Inflammatory macrophage (primary cell): Measurements from ENCODE around the gene KIFAP3.
"Not testable (repeated sequence)": the region's sequence is repeated elsewhere in the genome, so short reads cannot be mapped to it uniquely, and the experiment has no call there.

ENCODE experiments used
- DNase-seq, 2 donors: peaks; one replicate each; pipeline ENCODE4 v3.0.0-alpha.2; 2020 to 2022

The KIFAP3 gene

DNA sequence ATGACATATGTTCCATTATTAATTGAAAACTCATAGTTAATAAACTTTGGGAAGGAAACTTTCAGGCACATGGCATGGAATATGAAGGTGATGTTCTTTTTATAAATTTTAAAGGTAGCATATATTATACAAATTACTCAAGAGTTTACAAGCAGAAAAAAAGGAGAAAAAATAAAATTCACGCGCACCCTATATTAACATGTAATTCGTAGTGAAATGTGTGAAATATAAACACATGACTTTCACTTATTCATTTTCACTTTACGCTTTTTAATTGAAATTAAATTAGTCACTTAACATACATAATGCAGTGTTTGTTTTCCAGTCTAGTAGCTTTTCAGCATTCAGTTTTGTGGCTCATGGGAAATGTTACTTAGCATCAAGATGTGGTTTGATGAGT is 153.4 kb downstream of the KIFAP3 start:
- DNase-seq: no peak

DNA sequence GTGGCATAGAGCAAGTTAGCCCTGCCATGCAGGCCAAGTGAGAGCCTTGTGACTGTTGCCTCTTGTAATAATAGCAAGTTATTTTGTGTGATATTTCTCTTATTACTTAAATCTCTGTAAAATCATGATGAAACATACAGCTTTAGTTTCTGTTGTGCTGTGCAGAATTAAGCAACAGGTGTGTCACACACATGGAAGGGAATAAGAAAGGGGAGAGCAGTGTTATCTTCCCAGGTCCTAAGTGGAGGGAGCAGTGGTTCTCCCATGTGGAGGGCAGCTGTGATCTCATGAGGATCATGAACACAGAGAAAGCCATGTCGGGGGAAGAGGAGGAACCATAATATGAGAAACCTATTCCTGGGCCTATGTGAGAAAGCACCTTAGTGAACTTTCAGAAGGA is 155.6 kb downstream of the KIFAP3 start:
- DNase-seq: no peak

DNA sequence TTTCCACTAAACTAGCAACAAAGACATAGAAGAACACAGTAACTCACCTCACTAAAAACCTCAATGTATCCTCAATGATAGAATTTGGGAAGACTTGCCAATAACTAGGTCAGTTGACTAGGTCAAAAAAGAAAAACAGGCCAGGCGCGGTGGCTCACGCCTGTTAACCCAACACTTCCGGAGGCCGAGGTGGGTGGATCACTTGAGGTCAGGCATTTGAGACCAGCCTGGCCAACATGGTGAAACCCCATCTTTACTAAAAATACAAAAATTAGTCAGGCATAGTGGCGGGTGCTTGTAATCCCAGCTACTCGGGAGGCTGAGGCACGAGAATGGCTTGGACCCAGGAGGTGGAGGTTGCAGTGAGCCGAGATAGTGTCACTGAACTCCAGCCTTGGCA is 156.3 kb downstream of the KIFAP3 start:
- not testable (repeated sequence) for DNase-seq

DNA sequence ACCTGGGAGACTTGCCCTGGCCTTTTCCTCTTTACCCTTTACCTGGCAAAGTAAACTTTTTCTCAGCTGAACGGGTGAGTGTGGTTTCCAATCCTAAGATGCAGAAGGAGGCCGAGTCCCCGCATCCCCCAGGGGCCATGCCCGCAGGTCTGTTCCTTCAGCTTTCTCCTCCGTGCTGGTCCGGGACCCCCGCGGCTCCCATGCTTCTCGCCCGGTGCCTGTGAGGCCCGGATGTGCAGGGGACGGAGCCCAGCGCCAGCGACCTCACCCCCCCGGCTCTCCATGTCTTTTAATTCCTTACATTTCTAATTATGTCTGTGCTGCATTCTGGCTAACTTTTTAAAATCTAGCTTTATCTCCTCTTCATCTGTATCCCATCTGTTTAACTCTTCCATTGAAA is 159.3 kb downstream of the KIFAP3 start:
- DNase-seq: no peak

DNA sequence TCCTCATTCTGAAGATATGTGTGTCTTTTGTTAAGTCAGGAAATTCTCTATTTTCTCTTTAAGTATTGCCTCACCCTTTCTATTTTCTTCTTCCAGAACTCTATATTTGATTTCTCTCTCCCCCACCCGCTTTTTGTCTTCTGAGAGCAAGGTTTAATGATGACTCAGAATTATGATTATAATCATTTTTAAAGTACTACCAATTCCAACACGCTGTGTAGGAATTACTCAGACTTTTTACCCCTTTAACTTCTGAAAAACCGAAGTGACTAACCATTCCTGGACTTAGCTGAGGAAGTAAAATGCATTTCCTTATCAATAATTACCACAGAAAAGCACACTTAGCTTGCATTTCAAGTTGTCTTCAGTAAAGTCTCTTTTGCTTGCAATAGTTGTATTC is 160.0 kb downstream of the KIFAP3 start:
- DNase-seq: no peak

DNA sequence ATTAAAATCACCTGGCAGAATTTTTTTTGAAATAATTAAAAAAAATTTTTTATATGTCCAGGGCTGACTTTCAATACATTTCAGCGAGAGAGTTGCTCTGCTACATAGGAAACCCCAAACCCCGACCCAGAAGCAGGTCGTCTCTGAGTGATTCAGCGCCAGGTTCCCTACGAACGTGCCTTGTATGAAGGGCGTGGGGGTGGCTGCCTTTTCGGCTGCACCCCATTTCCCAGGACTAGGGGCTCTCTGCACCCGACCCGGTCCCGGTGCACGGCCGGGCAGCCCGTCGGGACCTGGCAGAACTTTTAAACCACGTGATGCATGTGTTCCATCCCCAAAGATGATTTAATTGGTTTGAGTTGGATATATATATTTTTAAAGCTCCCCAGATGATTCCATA is 165.0 kb downstream of the KIFAP3 start:
- no peak for DNase-seq

DNA sequence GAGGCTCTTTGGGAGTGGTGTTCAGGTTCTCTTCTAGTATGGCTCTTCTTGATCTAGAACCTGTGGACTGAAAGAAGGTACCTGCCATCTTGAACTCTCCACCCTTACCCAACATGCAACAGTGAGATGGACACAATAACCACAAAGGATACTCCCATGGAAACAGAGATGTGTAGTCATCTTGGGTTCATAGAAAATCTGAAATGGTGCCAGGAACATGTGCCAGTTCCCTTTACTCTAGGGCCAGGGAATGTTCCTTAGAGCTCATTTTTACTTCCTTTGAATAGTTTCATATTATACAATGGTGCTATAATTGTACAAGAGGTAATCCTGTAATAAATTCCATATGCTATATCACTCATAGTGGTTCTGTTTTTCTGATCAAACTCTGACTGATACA is 167.6 kb downstream of the KIFAP3 start:
- peak; percentile 4 to 11 for DNase-seq

DNA sequence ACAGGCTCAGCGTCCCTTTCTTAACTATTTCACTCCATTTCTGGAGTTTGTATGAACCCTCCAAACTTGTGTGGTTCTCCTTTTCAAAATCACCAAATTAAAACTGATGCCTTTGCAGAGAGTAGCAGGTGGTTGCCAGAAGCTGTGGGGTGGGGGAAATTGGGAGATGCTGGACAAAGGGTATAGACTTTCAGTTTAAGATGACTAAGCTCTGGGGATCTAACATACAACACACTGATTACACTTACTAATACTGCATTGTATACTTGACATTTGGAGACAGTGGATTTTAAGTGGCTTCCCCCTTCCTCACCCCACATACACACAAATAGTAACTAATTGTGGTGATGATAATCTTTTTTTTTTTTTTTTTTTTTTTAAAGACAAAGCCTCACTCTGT is 169.7 kb downstream of the KIFAP3 start:
- DNase-seq: no peak

DNA sequence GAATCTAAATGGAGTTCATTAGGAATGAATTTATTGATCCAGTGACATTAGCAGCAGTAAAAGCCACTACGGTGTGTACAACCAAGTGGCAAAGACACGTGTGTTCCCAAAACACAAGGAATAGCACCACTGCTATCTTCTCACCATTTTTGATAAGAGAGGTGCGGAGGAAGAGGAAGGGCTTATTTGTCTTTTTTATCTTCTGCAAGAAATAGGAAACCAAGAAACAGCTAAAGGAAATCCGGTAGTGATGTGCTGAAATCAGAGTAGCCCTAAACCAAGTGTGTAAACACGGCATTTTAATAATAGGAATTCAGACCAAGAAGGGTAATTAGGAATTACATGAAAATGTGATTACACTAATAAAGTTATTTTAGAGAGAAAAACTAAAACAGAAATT is 171.7 kb downstream of the KIFAP3 start:
- no peak for DNase-seq

DNA sequence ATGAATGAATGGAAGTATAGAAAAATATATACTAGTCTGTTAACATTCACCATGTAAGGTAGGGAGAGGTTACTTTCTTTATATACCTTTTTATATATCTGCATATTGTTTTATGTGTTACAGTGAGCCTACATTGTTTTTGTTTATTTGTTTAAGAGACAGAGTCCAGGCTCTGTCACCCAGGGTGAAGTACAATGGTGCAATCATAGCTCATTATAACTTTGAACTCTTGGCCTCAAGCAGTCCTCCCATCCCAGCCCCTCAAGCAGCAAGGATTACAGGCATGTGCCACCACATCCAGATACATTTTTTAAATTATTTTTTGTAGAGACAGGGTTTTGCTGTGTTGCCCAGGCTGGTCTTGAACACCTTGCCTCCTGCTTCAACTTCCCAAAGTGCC is 173.4 kb downstream of the KIFAP3 start:
- DNase-seq: no peak

DNA sequence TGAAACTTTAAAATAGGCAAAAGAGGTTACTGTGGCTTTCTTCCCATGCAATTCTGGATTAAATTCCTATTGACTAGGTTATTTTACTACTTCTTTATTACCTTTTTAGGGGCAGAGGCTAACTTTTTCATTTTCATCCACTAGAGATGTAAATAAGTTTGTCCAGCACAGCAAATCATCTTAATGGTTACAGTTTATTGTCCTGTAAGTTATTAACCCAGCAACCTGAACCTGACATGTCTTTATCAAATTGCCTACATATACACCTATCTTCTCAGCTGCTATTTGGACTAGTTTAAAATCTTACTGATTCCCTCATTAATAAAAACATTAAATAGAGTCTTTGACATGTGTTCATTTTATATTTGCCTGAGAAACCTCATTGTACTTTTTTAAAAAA is 173.9 kb downstream of the KIFAP3 start:
- no peak for DNase-seq

DNA sequence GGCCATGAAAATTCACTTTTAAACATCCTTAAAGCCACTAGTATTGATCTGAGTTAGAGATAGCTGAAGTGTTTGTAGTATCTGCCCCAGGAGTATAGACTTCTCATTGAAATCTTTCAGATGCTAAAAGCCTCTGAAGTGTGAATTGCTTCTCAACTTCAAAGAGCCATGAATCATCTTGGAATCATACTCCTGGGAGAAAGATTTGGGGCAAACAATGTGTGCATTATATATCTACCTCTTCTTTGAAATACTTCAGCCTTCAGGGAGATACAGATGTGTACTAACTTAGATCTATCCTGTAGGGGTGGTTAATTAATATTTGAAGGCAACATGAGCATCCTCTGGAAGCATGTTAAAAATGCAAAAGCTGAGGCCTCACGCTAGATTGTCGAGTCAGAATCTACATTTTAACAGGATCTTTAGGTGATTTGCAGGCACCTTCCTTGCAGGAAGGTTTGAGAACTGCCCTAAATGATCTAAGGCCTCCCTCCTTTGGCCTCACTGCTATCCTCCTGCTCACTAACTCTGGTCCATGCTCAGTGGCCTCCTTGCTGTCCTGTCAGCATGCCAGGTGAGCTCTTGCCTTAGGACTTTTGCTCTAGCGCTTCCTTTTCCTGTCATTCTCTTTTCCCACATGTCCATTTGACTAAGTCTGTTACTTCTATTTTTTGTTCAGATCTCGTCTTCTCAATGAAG is 174.8 kb downstream of the KIFAP3 start:
- no peak for DNase-seq

DNA sequence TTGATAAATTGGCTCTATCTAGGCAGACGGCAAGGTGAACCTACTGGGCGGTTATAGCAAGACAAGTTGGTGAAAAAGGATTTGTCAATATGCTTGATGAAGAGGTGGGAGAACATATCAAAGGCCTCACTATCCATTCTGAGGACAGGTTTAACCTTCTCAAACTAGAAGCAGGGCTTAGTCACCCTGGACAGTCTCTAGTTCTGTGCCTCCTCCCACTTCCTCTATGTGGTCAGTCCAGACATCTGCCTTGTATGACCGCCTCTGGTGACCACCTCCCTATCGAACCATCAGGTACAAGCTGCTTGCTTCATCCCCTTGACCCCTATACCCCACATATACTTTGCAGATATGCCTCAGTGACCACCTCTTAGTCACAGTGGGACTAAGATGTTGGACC is 178.5 kb downstream of the KIFAP3 start:
- DNase-seq: peak; percentile 25 to 34

DNA sequence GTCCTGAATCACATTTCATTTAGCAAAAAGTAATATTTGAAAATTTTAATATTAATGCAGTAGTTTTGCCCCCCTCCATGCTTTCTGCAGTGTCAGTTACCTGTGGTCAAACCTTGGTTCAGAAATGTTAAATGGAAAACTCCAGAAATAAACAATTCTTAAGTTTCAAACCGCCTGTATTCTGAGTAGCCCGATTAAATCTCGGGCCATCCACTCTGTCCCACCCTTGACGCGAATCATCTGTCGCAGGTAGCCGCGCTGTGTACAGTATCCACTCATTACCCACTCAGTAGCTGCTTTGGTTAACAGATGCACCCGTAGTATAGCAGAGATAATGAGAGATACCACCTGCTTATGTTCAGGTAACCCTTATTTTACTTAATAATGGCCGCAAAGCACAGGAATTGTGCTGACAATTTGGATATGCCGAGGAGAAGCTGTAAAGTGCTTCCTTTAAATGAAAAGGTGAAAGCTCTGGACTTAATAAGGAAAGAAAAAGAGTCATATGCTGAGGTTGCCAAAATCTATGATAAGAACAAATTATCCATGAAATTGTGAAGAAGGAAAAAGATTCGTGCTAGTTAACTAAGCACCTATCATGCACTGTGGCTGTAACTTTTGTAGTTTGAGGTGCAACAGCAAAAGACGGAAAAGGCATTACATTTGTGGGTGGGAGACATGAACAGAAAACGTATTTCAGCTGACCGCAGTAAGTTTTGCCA is 179.9 kb downstream of the KIFAP3 start:
- no peak for DNase-seq

DNA sequence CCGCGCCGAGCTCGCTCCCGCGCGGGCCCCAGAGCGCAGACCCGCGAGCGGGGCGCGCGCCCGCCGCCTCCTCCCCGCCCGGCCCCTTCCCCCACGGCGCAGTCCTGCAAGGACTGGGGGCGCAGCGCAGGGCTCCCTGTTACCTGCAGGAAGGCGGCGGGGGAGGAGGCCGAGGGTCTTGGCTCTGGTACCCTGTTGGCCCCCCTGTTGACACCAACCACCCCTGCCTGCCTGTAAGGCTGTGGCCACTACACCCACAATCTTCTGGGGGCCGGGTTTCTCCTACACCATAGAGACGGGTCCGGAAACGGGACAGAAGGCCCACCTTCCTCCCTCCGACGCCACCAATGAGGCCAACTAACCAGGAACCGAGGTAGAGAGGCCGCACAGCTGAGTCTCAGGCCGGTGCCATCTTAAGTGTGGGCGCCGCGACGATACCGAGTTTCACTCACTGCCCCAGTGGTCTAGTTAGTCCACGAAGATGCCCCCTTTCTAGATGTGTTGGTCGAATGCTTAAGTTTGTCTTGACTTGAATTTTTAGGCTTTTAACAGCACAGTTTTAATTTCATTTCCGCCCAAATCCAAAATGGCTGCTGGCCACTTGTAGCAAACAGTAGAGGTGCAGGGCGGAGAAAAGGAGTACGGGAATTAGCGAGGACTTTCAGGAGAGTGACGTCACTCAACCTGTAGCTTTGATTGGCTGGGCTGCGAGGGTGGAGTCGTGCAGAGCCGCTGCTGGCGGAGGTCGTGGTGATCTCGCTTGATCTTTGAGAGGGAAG is 180.7 kb downstream of the KIFAP3 start, which contains the start of gene SCYL3:
Gene SCYL3 (minus strand): TSS at position 252 of the 779 bp plus-strand sequence. CDS start 5,056 bp downstream, outside the sequence.
- DNase-seq: peak; percentile 96 to 97

DNA sequence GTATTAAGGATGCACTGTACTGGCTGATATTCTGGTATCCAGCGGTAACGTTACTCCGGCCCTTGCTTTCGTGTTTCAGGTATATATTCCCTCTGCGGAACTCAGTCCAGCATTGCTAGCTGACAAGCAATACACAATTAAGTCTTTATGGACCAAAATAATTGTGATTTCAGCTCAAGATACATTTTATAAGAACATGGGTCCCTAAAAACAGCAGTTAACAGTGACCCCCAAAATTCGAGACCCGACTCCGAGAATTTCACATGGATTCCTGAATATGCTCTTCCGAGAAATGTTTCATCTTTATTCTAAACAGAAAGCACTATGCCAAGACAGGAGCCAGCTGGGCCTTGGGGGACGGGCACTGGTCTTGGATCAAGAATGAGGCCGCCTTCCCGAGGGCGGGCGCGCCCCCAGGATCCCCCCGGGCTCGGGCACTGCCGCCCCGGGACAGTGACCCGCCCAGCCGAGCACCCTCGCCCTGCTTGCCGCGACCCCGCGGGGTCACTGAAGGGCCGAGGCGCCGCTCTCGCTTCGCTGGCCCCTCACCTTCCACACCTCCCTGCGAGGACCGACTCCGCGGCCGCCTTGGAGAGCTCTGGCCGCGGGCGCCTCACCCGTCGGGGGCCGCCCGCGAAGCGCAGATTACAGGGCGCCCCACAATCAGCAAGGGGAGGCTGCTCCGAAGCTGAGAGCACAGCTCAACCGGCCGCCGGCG is 181.4 kb downstream of the KIFAP3 start:
- peak in 1 of 2 donors; percentile 22 for DNase-seq

DNA sequence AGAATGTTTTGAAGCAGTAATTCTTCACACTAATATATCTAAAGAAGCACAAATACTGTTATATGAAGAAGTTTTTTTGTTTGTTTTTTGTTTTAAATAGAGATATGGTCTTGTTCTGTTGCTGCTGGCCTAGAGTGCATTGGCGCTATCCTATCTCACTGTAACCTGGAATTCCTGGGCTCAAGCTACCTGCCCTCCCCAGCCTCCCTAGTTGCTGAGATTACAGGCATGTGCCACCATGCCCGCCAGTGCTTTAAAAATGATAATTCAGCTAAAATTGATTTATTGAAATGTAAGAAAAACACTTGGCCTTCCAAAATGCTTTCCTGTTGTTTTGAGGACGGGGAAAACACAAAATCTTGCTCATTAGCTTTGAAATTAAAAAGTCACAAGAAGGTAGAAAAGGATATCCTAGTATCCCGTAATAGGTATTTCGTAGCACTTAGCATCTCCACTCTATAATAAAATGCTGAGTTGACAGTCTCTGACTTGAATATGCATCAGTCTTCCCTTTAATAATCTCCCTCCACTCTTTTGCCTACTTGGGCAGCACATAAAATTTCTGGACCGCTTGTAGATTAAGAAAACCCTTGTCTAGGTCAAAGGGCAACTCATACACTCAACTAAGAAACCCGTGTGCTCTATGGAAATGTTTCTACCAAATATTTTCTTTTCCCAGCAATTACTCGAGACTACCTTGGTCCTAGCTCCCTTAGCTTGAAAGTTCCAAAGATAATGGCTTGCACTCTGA is 182.1 kb downstream of the KIFAP3 start:
- no peak for DNase-seq

DNA sequence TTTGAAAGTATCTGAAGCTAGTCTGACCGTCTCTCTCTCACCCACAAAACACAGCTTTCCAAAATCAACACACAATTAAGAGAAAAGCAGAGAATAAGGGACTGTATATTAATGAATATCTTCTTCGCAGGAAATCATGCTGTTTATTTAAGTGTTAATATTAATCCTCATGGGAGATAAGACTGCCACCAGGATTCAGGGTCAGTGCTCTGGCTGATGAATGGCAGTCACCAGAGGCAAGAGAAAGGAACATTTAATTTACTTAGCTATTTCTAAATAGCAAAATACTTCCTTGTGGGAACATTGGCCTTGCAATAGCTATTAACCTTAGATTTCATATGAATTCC is 183.0 kb downstream of the KIFAP3 start:
- no peak for DNase-seq

DNA sequence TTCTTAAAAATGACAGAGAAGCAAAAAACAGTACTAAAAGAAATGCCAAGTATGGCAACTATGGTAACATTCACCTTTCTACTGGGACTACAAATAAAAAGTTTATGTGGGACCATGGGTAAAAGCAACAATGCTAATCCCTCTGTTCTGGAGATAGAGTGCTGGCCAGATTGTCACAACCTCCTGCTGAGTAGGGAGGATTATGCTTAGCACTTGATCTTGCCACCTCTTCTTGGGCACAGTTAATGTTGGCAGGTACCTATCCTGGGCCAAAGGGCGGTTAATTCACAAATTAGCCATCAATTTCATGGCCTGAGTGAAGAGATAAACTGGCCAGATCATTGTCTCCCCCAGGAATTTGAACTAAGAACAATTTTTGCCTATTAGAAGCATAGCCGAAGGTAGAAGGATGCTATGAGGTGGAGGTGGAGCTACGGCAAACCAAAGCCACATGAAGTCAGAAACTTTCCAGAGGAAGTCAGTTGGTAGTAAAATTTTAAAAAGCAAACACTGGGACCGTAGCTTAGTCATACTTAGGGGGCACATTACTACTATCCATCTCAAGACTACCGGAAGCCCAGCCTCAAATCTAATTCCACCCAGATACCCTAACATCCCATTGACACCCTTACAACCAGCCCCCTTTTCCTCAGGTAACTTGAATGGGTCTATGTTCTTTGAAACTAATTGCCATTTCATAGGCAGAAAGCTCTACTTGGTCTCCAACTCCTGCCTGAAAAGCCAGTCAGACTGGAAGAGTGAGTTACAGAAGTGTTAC is 183.5 kb downstream of the KIFAP3 start:
- no peak for DNase-seq

DNA sequence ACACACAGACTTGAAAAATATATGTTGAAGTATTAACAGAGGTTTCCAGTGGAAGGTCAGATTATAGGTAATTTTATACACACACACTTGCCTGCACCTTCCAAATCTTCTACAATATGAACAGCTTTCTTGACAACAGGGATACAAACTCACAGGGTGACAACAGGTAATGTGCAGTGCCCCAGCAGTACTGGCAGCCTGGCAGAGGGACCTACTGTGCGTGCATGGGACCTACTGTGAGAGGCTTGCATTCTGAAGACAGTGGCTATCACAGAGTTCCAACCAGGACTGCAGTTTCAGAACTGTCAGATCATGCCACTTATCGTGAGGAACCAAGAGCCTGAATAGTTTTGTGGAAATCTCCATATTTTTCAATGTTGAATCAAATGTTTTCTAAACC is 184.6 kb downstream of the KIFAP3 start:
- no peak for DNase-seq

DNA sequence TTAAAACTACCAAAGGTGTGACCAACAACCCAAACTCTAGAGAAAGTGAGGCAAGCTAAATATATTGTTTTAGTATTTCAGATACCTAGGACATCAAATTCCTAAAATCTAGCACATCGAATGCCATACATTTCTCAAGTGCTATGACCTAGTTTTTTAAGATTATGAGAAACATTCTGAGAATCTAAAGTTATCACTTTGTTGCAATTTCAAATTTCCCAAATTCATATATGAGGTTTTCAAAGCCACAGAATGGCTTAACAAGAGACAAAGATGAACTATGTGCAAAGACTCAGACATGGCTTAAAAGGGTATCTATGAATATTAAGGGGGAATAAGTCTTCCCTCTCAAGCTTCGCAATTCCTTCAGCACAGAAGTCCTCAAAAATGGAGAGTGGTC is 187.6 kb downstream of the KIFAP3 start:
- no peak for DNase-seq
